HCT116 (cell line): ENCODE measurements around the gene RABL6. TPM values are rescaled to one million over a fixed set of nuclear protein-coding genes. Genes with fewer than 3 reads are reported as not detected.

Experiments used
- ATAC-seq: fragments of 200-7000 bp; cut with Tn5 transposase; 2 replicates; pipeline ENCODE4 v1.9.1; 2020; ENCODE audit warnings: mild to moderate bottlenecking, moderate library complexity
- BruUV-seq: library from RNA; stranded (reverse); fragments of 400-500 nt; replicated peaks from 2 replicates; lab custom pipeline; 2021; lab: Mats Ljungman, UMichigan
- CTCF ChIA-PET: fragments of 300-600 bp; sonication (Branson Sonifier 250); formaldehyde crosslinking; loops from one replicate; lab custom pipeline; 2021; ENCODE audit warnings: antibody characterized with exemption; lab: Charles Lee
- POLR2A ChIA-PET: fragments of 300-600, 350-600 bp; sonication (Branson Sonifier 250); formaldehyde crosslinking; loops from one replicate; lab custom pipeline; 2021; ENCODE audit warnings: antibody characterized with exemption; lab: Charles Lee
- RAD21 ChIA-PET, 2 experiments: fragments of 300-600 bp; sonication (Branson Sonifier 250); formaldehyde crosslinking; loops; one replicate each; lab custom pipeline; 2023; ENCODE audit warnings: low total read pairs in 2 of 2; ENCODE audit not compliant: uncharacterized antibody in 2 of 2, unreplicated experiment in 2 of 2, low non-redundant PET in 1 of 2; lab: Charles Lee
- DNase-seq: peaks from one replicate; pipeline ENCODE4 v3.0.0-alpha.2; 2010; ENCODE audit warnings: low read depth, low spot score
- H2AFZ ChIP-seq: fragments of 200-600 bp; shearing (Covaris generic), sonication (generic); 2 replicates; pipeline ENCODE4 v1.6.1; 2017; ENCODE audit warnings: low read depth, mixed run types, mixed read lengths, antibody characterized with exemption, low read length; ENCODE audit not compliant: poor library complexity, severe bottlenecking
- H3K27ac ChIP-seq: 2 replicates; pipeline ENCODE4 v1.5.1; 2012; ENCODE audit warnings: low read depth, low read length
- H3K27me3 ChIP-seq: fragments of 200-600 bp; sonication (generic); 2 replicates; pipeline ENCODE4 v1.6.1; 2016; ENCODE audit warnings: mixed run types, low read length, mixed read lengths; ENCODE audit not compliant: insufficient read depth
- H3K36me3 ChIP-seq, 2 experiments: fragments of 200-500 bp in 1 of 2; fragments of 200-600 bp in 1 of 2; sonication (Bioruptor generic) in 1 of 2; sonication (generic) in 1 of 2; 2 replicates each; pipeline versions ENCODE4 v1.5.1 to v1.6.1; 2014 to 2016; ENCODE audit warnings: low read length in 2 of 2, inconsistent platforms in 1 of 2, mixed read lengths in 1 of 2, mixed run types in 1 of 2; ENCODE audit not compliant: insufficient read depth in 2 of 2, control insufficient read depth in 1 of 2
- H3K4me1 ChIP-seq, 2 experiments: fragments of 200-600 bp in 1 of 2; sonication (generic) in 1 of 2; 2 replicates each; pipeline versions ENCODE4 v1.5.1 to v1.6.1; 2012 to 2017; ENCODE audit warnings: low read length in 2 of 2, inconsistent platforms in 1 of 2, mild to moderate bottlenecking in 1 of 2, mixed read lengths in 1 of 2, mixed run types in 1 of 2, moderate library complexity in 1 of 2; ENCODE audit not compliant: insufficient read depth in 2 of 2, control insufficient read depth in 1 of 2
- H3K4me2 ChIP-seq: fragments of 200-600 bp; sonication (generic); 2 replicates; pipeline ENCODE4 v1.6.1; 2017; ENCODE audit warnings: mixed run types, low read length, mixed read lengths
- H3K4me3 ChIP-seq, 2 experiments: fragments of 200-600 bp in 1 of 2; sonication (generic) in 1 of 2; replicated peaks in 1 of 2; 2 replicates each; pipeline ENCODE4 v1.5.1; 2011 to 2016; ENCODE audit warnings: low read length in 2 of 2, control low read depth in 1 of 2, low read depth in 1 of 2, mild to moderate bottlenecking in 1 of 2, mixed read lengths in 1 of 2, mixed run types in 1 of 2
- H3K79me2 ChIP-seq: fragments of 200-600 bp; sonication (generic); 2 replicates; pipeline ENCODE4 v1.6.1; 2017; ENCODE audit warnings: mild to moderate bottlenecking, mixed run types, low read length, moderate library complexity, mixed read lengths; ENCODE audit not compliant: insufficient read depth
- H3K9ac ChIP-seq: fragments of 200-600 bp; sonication (generic); 2 replicates; pipeline ENCODE4 v1.6.1; 2016; ENCODE audit warnings: low read length, mixed read lengths
- H3K9me2 ChIP-seq: fragments of 200-600 bp; sonication (generic), shearing (Covaris generic); 2 replicates; pipeline ENCODE4 v1.6.1; 2017; ENCODE audit warnings: mixed run types, mild to moderate bottlenecking, moderate library complexity; ENCODE audit not compliant: insufficient read depth
- H3K9me3 ChIP-seq, 2 experiments: fragments of 200-500 bp in 1 of 2; fragments of 200-600 bp in 1 of 2; sonication (Bioruptor generic) in 1 of 2; sonication (generic) in 1 of 2; 2 replicates each; pipeline ENCODE4 v1.6.1; 2014 to 2017; ENCODE audit warnings: low read length in 2 of 2, mixed read lengths in 2 of 2, inconsistent platforms in 1 of 2, low read depth in 1 of 2, mild to moderate bottlenecking in 1 of 2, mixed run types in 1 of 2, moderate library complexity in 1 of 2; ENCODE audit not compliant: control insufficient read depth in 1 of 2, insufficient read depth in 1 of 2
- H4K20me1 ChIP-seq: fragments of 200-600 bp; sonication (generic), shearing (Covaris generic); 2 replicates; pipeline ENCODE4 v1.6.1; 2017; ENCODE audit warnings: mixed run types, mild to moderate bottlenecking, moderate library complexity; ENCODE audit not compliant: insufficient read depth
- CBX3 ChIP-seq: IDR thresholded peaks from 2 replicates; pipeline ENCODE4 v1.6.1; 2012; ENCODE audit warnings: low read depth
- EGR1 ChIP-seq: IDR thresholded peaks from 2 replicates; pipeline ENCODE4 v1.6.1; 2012; ENCODE audit warnings: low read depth
- EZH2 ChIP-seq: fragments of 200-600 bp; sonication (generic); IDR thresholded peaks from 2 replicates; pipeline ENCODE4 v1.6.1; 2017; ENCODE audit warnings: antibody characterized with exemption, mixed run types
- EZH2phosphoT487 ChIP-seq: fragments of 200-600 bp; IDR thresholded peaks from 2 replicates; pipeline ENCODE4 v1.6.1; 2018; ENCODE audit warnings: antibody characterized with exemption, borderline replicate concordance
- POLR2A ChIP-seq: IDR thresholded peaks from 2 replicates; pipeline ENCODE4 v1.7.0; 2011; ENCODE audit warnings: borderline replicate concordance; ENCODE audit not compliant: insufficient read depth, insufficient read length; ENCODE audit errors: extremely low read depth
- POLR2AphosphoS5 ChIP-seq: IDR thresholded peaks from 2 replicates; pipeline ENCODE4 v1.6.1; 2011; ENCODE audit warnings: mild to moderate bottlenecking, low read depth, low read length, moderate library complexity
- RAD21 ChIP-seq: IDR thresholded peaks from 2 replicates; pipeline ENCODE4 v1.6.1; 2012; ENCODE audit warnings: low read depth, mild to moderate bottlenecking
- SIN3A ChIP-seq: IDR thresholded peaks from 2 replicates; pipeline ENCODE4 v1.6.1; 2012; ENCODE audit warnings: low read depth
- TCF7L2 ChIP-seq: IDR thresholded peaks from 2 replicates; pipeline ENCODE4 v1.7.0; 2011; ENCODE audit warnings: borderline replicate concordance, inconsistent platforms; ENCODE audit not compliant: insufficient read depth, insufficient read length; ENCODE audit errors: extremely low read depth
- intact Hi-C: fragments of 100-400 bp; cut with micrococcal nuclease; formaldehyde crosslinking; loops from 2 replicates; pipeline ENCODE4 v1.10.0; 2022
- total RNA-seq: library from RNA; stranded (reverse); gene quantifications from one replicate; pipeline ENCODE4 v1.2.1, GENCODE V29; 2021; ENCODE audit not compliant: unreplicated experiment

RABL6 gene
- total RNA-seq, 1 experiment from 2014 or later = 98.6 TPM

DNA sequence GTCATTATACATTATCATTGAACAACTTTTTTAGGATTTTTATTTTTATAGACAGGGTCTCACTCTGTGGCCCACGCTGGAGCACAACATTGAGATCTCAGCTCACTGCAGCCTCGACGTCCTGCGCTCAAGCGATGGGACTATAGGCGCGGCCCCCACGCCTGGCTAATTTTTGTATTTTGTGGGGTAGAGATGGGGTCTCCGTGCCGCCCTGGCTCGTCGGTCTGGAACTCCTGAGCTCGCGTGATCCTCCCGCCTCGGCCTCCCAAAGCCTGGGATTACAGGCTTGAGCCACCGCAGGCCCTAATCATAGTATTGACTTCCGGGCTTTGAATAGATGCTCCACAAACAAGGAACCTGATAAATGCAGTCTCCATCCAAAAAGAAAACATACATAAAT lies 59.7 kb downstream of the RABL6 start:
- H3K36me3 ChIP-seq = peaks cover 14 to 19% of the 10 kb centered on the region in 2 experiments; a peak in 3 of 4 replicates
- no peaks in the 10 kb centered on the region; a peak in 2 of 4 replicates for H3K9me3 ChIP-seq
- TF ChIP-seq EZH2 (no peak), EZH2phosphoT487 (no peak)
- no peak for ATAC-seq
- peak overlapping the region in 1 of 2 experiments; percentile 49; a peak in 2 of 4 replicates for H3K4me3 ChIP-seq
- peaks cover 31% of the 10 kb centered on the region for H3K79me2 ChIP-seq
- H3K9ac ChIP-seq = no peak overlapping the region
- peak overlapping the region; percentile 79 for H3K4me2 ChIP-seq
- BruUV-seq = no TSS peak
- H3K9me2 ChIP-seq = no peaks in the 10 kb centered on the region
- H3K4me1 ChIP-seq = peaks cover 4 to 13% of the 10 kb centered on the region in 2 experiments; a peak in 3 of 4 replicates
- H3K27ac ChIP-seq = no peak overlapping the region
- intact Hi-C loops = no loop called here
- POLR2A ChIA-PET = no interaction called here
- H4K20me1 ChIP-seq = no peaks in the 10 kb centered on the region
- CTCF ChIA-PET = no interaction called here
- no peak overlapping the region for H2AFZ ChIP-seq
- RAD21 ChIA-PET = no interaction called here
- H3K27me3 ChIP-seq = no peaks in the 10 kb centered on the region
- DNase-seq = no peak

DNA sequence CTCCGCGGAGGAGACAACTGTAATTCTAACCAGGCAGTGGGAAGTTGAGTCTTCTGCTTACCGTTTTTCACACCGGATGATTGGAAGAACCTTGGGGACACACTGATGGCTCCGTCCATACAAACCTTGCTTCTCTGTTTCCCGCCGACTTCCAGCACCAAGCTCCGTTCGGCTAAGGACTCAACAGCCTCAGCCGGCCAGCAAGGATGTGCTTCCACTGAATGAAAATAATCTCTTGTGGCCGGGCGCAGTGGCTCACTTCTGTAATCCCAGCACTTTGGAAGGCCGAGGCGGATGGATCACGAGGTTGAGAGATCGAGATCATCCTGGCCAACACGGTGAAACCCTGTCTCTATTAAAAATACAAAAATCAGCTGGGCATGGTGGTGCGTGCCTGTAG lies 60.2 kb downstream of the RABL6 start:
- Histone ChIP-seq H2AFZ (no peak overlapping the region), H3K9me3 (no peaks in the 10 kb centered on the region; a peak in 2 of 4 replicates), H3K9ac (no peak overlapping the region), H3K27me3 (no peaks in the 10 kb centered on the region), H3K4me2 (no peak overlapping the region), H3K27ac (no peak overlapping the region), H3K4me3 (no peak overlapping the region), H3K36me3 (peaks cover 10 to 14% of the 10 kb centered on the region in 2 experiments; a peak in 3 of 4 replicates), H3K9me2 (no peaks in the 10 kb centered on the region), H3K79me2 (peaks cover 31% of the 10 kb centered on the region), H3K4me1 (peaks cover 4 to 13% of the 10 kb centered on the region in 2 experiments; a peak in 3 of 4 replicates), H4K20me1 (no peaks in the 10 kb centered on the region)
- RAD21 ChIA-PET = no interaction called here
- CTCF ChIA-PET = no interaction called here
- BruUV-seq = no TSS peak
- POLR2A ChIA-PET = no interaction called here
- intact Hi-C loops = no loop called here
- TF ChIP-seq SIN3A = no peak
- no peak for TF ChIP-seq CBX3
- TF ChIP-seq RAD21 = no peak
- TF ChIP-seq EGR1 = no peak
- TF ChIP-seq POLR2A = no peak
- no peak for TF ChIP-seq TCF7L2
- no peak for TF ChIP-seq POLR2AphosphoS5
- no peak for TF ChIP-seq EZH2
- DNase-seq (no peak), ATAC-seq (no peak)
